ENCODE measurements around the gene SLC24A4.

The SLC24A4 gene

DNA sequence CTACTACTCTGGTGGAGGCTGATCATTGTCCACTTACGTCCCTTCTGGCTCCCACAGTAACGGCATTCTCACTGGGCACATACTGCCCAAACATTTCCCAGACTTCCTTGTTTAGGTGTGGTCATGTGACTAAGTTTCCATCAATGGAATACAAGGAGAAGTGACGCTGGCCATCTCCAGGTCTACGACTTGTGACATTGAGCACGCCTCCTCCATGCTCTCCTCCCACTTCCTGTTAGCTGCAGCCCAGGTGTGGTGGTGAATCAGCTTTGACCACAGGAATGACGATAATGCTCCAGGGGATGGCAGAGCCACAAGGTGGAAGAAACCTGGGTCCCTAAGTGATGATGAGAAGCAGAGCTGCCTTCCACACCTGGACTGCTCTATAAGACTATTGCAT is 6.0 kb upstream of the SLC24A4 start:
- DNase-seq = no peak

DNA sequence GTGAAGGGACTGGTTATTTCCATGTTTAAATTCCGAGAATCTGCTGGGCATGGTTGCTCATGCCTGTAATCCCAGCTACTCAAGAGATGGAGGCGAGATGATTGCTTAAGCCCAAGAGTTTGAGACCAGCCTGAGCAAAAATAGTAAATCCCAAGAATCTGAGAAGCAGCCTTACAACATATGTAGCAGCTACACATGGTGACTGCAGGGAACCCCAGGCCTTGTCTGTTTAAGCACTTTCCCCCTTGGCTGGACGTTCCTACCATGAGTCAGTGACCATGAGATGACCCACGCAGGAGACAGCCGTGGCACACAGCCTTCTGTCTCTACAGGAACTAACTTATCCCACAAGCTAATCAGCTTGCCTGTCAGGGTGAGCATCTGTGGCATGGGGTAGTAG is 5.5 kb upstream of the SLC24A4 start:
- DNase-seq = no peak

DNA sequence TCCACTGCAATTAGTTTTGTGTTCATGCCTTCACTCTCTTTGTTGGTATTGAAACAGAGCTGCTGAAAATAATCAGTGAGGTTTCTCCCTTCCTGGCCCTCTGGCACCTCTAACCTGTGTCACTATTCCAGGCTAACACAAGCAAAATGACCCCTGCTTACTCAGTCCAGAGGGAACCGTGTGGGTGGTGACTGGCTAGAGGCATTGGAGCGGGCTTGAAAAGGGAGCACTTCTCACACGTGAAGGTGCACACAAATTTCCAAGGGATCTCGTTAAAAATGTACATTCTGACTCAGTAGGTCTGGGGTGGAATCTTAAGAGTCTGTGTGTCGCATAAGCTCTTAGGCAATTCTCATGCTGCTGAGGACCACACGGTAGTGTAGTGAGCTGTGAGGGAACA is 1.3 kb upstream of the SLC24A4 start:
- no peak for DNase-seq

DNA sequence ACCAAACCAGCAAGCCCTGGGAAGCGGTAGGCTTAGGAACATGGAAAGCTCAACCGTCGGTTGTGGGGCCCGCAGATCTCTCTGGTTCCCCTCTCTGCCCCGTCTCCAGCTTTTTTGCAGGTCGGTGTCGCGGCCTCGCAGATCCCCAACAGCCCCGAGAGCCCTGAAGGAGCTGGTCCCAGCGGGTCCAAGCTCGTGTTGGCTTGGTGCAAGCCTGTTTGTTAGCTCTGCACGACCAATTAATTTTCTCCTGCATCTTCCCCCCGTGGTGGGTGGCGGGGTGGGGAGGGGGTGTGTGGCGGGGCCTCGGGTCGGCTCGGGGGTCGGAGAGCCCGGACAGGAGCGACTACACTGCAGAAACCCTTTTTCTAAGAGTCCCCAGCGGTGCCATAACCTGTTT is 449 bp upstream of the SLC24A4 start:
- DNase-seq = no peak

DNA sequence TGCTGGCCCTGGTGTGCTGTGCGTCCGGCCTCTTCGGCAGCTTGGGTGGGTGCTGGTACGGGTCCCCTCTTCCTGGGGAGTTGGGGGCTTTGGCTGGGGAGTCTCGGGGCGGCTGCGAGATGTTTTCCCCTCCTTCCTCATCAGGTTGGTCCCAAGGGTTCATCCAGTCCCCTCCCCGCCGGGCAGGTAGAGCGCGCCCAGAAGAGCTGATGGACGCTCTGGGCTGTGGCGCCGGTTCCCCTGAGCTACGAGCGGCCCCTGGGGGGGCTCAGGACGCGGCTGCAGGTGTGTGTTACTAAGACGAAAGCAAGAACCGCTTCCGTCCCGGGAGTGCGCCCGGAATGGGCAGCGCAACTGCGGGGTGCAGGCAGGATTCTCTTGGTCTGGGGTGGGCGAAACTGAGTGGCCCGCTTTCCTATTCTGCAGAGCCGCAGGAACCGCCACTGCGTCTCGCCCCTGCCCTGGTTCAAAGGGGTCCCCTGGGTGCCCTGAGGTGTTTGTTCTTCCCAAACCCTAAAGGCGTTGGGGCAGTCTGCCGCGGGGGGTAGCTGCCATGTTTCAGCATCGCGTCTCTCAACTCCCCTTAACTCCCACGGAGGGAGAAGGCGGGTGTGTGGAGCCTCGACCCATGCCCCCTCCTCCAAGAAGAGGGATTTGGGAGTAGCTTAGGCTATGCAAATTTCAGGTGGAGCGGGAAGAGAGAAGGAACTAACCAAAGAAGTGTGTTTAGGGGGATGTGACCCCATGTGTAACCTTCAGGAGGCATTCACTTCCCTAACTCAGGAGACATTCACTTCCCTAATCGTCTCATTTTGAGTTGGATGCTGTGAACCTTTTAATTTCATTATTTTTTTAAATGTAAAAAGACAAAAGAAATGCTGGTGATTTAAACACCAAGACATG is 1.2 kb downstream of the SLC24A4 start:
- no peak for DNase-seq

DNA sequence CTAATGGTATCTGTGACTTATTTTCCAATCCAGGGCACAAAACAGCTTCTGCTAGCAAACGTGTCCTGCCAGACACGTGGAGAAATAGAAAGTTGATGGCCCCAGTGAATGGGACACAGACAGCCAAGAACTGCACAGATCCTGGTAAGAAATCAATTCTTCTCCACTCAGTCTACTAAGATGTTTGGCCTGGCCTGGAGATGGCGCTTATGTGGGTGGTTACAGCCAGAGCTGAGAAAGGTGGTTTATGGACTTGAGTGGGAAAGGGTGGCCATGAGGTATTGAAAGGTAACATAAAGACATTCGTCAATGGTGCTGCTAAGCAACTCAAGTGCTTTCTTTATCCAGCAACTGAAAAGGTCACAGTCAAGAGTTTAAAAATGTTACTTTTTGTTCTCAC is 2.9 kb downstream of the SLC24A4 start:
- DNase-seq = no peak

DNA sequence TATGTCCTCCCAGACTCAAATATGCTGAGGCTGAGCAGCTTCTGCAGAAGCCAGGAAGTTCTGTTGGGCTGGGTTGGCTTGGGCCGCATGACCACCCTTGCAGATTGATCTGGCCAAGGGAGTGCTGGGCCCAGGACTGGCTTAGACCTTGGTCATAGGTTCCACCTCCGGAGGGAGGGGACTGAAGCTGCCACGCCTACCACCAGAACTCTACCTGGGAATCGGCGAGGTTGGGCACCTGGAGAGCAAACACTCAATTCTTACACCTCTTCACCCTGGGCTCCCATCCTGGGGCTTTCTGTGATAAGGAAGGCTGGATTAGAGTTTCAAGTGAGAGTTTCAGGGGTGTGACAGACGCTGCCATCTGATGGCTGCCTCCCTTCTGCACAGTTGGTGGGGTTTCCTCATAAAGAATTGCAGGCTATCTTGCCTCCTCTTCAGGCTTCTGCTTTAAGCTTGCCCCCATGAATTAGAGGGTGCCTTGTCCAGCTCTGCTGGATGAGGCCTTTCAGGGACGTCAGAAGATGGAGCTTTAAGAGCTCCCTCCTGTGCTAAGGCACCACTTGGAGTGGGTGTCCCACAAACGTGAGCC is 5.8 kb downstream of the SLC24A4 start:
- no peak for DNase-seq

DNA sequence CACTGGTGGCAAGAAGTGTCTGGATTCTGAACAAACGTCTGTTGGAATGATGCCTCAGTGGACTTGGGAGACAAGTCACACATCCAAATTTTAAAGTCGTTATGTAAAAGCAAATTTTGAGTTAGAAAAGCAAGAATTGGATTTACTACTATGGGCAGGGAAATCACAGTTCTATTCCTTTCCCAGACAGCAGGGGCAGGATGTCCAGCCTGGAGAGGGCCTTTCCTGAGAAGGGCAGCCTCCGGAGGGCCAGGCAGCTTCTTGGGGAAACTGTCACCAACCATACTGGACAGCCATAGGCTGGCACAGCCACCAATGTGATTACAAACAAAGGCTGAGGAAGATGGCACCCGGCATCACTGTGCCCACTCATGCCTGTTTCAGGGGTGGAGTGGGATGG is 11.1 kb downstream of the SLC24A4 start:
- no peak for DNase-seq

DNA sequence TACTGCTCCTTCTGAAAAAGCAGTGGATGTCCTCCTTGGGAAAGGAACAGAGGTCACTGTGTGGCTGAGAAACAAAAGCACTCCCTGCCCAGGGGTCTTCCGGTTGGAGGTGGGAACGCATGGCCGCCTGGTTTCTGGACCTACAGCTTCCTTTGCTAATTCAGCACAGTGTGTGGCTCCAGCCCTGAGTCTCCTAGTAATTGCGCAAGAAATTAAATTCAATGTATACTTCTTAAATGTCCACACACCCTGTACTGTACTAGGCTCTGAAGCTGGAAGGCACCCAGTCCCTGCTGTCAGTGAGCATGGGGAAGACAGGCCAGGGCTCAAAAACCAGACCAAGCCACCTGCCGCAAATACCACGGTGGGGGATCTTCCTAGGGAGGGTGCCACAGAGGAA is 13.4 kb downstream of the SLC24A4 start:
- no peak for DNase-seq

DNA sequence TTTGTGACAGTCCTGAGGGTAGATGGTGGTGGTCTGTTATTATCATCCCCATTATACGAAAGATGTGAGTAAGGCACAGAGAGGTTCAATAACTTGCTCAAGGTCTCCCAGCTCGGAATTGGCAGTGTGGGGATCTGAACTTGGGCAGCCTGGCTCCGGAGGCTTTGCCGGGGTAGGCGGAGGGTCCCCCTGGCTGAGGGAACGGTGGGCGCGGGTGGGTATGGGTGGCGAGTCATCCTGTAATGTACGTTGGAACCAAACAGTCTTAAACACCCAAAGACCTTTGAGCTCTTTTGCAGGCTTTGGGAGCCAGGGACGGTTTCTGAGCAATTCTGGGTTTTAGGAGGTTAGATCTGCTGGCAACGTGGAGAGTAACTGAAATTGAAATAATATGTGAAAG is 16.5 kb downstream of the SLC24A4 start:
- DNase-seq = no peak

DNA sequence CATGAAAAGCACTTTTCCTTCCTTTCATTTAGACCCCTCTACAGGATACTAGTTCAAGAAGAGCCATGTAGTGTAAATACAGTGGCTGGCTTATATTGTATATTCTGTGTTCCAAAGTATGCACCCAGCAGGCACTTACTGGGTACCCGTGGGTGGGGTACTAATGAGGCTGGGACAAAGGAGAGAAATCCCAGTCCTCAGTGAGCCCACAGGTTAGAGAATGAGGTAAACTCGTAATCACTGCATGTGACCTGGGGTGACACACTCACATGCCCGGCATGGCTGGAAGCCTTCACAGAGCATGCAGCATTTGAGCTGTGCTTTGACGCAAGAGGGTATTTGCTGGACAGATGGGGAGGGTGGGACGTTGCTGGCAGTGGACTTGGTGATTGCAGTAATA is 17.1 kb downstream of the SLC24A4 start:
- no peak for DNase-seq

DNA sequence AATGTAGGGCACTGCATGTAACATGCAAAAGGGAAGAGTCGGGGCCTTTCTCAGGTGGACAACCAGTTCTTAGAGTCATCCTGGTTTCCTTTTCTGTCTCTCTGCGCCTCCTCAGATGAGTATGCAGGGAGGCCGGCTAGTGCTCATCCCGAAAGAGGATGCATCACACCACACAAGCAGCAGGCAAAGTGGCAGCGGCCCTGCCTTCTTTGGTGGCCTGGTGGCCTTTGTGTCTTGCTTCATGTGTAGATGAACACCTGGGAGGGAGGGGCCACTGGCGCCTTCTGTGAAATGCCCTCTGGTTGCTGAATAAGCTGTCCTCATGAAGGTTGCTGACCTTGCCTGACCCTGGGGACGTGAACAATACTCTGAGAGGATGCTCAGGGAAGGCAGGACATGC is 18.0 kb downstream of the SLC24A4 start:
- DNase-seq = no peak

DNA sequence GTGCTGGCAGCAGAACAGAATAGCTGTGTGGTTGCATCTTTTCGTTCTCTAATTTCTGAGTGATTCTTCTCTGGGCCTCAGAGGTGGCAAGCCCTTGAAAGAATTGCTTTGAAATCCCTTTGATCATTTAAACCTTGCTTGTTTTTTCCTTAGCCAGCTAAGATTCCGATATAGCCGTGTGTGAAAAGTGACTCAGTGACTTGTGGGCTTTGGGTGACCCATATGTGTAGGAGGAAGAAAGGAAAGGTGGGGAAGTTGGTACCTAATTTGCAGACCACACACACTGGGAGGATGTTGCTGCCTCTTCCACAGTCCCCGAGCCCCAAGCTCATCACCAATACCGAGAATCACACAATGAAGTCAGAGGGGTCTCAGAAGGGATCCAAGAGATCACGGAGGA is 18.8 kb downstream of the SLC24A4 start:
- DNase-seq = no peak

DNA sequence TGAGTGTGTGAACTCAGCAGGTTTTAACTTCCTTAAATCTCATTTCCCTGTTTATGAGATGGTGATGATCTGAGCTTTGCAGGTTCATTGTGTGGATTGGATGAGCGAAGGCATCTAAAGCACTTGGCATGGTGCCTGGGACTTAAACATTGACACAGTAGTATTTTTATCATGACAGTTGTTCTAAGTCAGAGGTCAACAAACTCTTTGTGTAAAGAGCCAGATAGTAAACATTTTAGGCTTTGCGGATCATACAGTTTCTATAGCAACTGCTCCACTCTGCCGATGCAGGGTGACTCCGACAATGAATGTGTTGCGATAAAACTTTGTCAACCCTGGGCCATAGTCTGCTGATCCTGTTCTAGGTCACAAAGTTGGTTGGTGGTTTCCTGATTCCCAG is 25.2 kb downstream of the SLC24A4 start:
- DNase-seq = no peak

DNA sequence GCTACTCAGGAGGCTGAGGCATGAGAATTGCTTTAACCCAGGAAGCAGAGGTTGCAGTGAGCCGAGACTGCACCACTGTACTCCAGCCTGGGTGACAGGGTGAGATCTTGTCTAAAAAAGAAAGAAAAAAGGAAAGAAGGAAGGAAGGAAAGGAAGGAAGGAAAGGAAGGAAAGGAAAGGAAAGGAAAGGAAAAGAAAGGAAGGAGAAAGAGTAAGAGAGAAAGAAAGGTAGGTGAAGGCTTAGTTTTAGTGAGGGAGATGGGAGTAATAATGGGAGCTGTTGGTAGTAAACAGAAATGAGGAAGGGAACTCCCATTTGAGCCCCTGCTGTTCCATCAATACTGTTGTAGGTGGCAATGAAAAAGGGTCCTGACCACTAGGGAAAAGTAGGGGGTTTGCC is 28.8 kb downstream of the SLC24A4 start:
- DNase-seq = no peak

DNA sequence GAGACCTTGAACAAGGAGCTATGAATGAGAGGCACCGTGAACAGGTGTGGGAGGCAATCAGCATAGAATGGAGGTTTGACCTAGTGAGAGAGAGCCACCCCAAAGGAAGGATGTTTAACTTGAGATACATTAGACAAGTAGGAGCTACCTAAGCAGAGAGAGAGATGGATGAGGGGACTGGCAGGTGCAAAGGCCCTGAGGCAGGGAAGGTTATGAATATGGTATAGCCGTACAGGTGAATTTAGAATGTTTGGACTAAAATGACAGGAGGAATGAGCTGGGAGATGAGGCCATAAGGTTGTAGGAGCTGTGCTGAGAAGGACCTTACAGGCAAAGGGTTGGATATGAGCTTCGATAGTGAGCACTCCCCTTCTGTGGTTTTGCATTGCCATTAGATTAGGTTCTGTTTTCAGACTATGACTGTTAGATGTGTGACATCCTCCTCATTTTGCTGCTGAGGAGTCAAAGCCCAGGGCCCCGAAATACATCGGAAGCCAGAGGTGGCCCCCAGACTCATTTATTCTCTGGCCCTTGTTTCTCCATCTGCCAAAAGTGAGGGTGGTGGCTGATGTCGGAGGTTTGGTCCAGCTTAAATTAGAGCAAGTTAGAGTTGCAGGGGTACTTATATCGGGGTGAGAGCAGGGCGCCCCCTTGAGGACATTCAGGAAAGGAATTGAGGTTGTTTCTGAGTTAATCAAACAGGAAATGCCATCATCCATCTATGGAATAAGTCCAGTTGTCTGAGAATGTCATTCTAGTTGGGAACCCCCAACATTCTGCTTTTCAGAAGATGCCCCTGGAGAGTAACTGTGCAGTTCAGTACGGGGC is 29.4 kb downstream of the SLC24A4 start:
- no peak for DNase-seq

DNA sequence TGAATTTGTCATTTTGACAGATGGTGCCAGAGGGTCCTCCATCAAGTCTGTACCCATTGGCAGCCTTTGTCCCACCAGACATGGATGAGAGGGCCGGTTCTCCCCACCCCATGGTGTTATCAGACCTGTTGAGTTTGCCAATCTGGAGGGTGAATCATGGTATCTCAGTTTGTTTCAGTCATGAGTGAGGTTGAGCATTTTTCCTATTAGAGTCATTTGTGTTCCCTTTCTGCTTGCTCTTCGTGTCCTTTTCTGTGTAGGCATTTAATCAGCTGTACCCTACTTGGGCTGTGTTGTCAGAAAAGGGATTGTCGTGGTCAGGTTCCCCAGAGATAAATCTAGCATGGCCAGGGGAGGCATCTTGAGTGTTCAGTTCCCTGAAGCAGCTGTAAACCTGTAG is 30.5 kb downstream of the SLC24A4 start:
- DNase-seq = no peak

DNA sequence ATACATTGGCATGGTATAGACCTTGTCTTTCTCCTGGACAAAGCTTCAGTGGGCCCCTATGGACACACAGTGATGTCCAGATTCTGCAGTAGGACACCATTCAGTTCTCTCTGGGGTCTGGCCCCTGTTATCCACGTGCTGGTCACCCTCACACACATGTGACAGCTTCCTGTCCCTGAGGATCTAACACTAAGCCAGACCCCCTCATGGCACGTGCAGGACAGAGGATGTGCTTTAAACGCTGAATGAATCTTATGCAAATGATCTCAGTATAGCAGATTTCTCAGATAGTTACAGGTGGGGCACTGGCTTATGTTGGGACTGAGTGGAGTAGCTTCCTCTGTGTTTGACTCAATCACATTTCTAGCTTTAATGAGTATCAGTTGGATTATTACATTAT is 33.7 kb downstream of the SLC24A4 start:
- no peak for DNase-seq

DNA sequence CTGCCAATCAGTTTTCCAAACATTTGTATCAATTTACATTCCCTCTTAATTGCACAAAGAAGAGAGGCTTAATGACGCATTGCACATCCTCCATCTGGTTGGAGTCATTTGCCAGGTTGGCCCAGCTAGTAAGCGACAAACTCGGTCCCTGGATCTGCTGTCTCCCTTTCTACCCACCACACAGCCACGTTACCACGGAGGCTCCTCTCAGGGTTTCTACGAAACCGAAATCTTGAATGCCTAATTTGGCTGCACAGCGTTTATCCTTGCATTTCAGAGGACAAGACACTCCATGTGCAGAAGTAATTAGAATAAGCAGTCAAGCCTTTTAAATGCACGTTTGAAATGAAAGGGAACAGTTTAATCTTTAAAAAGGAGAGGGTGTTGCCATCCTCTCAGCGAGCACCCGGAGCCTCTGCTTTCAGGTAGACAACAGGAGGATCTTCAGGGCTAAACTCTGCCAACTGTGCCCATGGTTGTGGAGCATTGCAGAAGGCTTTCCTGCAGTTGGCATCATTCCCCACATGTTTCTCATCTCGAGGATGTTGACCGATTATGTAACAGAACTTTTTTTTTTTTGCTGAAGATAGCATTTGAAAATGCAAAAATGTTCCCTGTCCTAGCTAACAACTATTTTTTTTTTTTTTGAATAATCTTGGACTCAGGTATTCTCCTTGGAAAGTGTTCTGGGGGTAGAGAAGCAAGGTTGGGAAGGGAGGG is 37.8 kb downstream of the SLC24A4 start:
- DNase-seq = no peak

DNA sequence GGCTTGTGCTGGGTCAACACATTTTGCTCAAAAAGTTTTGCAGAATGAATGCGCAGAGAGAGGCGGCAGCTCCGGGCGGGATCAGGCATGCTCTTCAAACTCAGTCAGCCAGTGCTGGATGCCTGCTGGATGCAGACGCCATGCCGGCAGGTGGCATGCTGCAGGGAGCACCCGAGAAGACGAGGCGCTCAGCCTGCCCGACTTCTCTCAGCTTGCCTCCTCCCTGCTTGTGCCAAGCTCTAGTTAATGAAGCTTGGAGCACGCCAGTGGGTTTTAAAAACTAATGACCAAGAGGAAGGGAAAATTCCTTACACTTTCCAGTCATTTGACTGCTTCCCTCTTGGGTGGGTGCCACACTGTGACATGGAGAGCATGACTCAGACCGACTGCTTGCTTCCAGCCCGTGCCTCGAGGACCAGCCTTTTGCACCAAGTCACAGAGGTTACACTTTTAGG is 39.8 kb downstream of the SLC24A4 start:
- no peak for DNase-seq

DNA sequence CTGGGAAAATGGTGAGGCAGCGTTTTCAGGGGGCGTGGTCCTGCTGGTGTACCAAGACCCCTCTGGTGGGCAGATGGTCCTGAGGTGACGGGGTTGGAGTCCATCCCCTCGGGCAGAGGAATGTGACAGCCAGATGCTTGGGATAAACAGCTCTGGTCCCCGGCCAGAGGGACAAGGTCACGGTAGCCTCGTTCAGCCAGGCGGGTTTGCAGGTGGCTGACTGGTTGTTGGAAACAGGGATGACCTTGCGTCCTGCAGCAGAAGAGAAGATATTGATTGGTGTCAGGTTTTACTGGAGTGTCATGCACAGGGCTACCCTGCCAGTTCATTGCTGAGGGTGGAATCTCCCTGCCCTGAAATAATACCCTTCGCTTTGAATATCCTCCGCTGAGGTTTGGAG is 43.3 kb downstream of the SLC24A4 start:
- DNase-seq = no peak

DNA sequence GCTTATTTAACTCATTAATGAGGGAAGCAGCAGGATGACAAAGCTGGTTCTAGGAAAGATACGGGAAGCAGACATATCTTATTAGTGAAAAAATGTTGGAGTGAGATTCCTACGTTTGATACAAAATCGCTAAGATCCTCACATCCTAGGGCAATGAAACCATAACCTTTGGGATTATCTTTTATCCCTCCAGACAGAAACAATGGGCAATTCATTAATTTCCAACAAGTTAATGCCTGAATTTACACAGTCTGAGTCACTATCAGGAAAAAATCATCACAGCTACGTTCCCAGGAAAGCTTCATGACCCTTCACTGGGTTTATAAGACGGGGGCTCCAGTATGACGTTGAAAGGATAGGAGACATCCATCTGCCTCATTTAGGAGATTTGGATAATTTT is 45.0 kb downstream of the SLC24A4 start:
- DNase-seq = no peak

DNA sequence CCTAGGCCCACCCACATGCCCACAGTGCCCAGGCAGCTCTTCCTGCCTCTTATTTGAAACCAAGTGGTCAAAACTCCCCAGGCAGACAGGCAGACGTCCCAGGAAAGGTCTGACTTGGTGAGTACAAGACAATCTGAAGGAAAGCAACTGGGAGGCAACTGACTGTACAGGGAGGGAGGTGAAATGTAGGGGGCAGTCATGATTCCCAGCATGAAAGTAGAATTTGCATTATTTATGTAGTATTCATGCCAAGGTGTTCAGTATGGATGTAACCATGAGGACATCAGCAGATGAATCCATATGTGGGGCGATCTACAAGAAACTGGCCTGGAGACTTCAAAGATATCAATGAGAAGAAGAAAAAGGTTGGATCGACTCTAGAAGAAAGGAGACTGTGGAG is 46.1 kb downstream of the SLC24A4 start:
- DNase-seq = no peak
